HL-60 (cell line): ENCODE data around the gene PEX10.

Source experiments
- DNase-seq, 2 experiments: peaks; one replicate each; pipeline ENCODE4 v3.0.0-alpha.2; 2010 to 2020; ENCODE audit warnings: low read depth in 1 of 2, low spot score in 1 of 2
- H3K27ac ChIP-seq: fragments of 250-450 bp; sonication (Bioruptor Pico); replicated peaks from 2 replicates; pipeline ENCODE4 v1.5.1; 2020; ENCODE audit warnings: mild to moderate bottlenecking, moderate library complexity
- H3K27me3 ChIP-seq: fragments of 250-450 bp; sonication (Bioruptor Pico); 2 replicates; pipeline ENCODE4 v1.5.1; 2021; ENCODE audit warnings: mild to moderate bottlenecking, moderate library complexity; ENCODE audit not compliant: insufficient read depth, poor library complexity, severe bottlenecking
- H3K4me3 ChIP-seq: replicated peaks from 2 replicates; pipeline ENCODE4 v1.5.1; 2011; ENCODE audit warnings: mild to moderate bottlenecking, control low read depth, low read length; ENCODE audit not compliant: insufficient read depth
- CTCF ChIP-seq: IDR thresholded peaks from one replicate; pipeline ENCODE4 v1.5.1; 2011; ENCODE audit warnings: low read length, control low read depth, inconsistent platforms; ENCODE audit not compliant: insufficient read depth
- GABPA ChIP-seq: IDR thresholded peaks from 2 replicates; pipeline ENCODE4 v1.6.1; 2012; ENCODE audit warnings: low read depth
- POLR2AphosphoS5 ChIP-seq: IDR thresholded peaks from 2 replicates; pipeline ENCODE4 v1.6.1; 2012; ENCODE audit warnings: low read depth
- REST ChIP-seq: IDR thresholded peaks from 2 replicates; pipeline ENCODE4 v1.6.1; 2012; ENCODE audit warnings: low read depth; ENCODE audit not compliant: insufficient replicate concordance
- SPI1 ChIP-seq: IDR thresholded peaks from 2 replicates; pipeline ENCODE4 v1.6.1; 2012; ENCODE audit warnings: low read depth, mild to moderate bottlenecking, borderline replicate concordance

The PEX10 gene

GRCh38 chr1:2392686-2393085, 19.7 kb downstream of the PEX10 start:
- Histone ChIP-seq H3K27ac (peak overlapping the region; percentile 49), H3K4me3 (peak overlapping the region; percentile 87), H3K27me3 (no peaks in the 10 kb centered on the region)
- TF ChIP-seq SPI1 = no peak
- no peak for TF ChIP-seq GABPA
- no peak for TF ChIP-seq POLR2AphosphoS5
- no peak for TF ChIP-seq REST
- TF ChIP-seq CTCF = no peak
- no peak for DNase-seq

- Histone ChIP-seq H3K27me3 (no peaks in the 10 kb centered on the region), H3K4me3 (peak overlapping the region; percentile 87), H3K27ac (peak overlapping the region; percentile 49)
- DNase-seq = no peak
- TF ChIP-seq CTCF (no peak), SPI1 (no peak), POLR2AphosphoS5 (no peak), REST (no peak), GABPA (no peak)
Observed at GRCh38 chr1:2391931-2392509, 20.3 kb downstream of the PEX10 start.

DNA sequence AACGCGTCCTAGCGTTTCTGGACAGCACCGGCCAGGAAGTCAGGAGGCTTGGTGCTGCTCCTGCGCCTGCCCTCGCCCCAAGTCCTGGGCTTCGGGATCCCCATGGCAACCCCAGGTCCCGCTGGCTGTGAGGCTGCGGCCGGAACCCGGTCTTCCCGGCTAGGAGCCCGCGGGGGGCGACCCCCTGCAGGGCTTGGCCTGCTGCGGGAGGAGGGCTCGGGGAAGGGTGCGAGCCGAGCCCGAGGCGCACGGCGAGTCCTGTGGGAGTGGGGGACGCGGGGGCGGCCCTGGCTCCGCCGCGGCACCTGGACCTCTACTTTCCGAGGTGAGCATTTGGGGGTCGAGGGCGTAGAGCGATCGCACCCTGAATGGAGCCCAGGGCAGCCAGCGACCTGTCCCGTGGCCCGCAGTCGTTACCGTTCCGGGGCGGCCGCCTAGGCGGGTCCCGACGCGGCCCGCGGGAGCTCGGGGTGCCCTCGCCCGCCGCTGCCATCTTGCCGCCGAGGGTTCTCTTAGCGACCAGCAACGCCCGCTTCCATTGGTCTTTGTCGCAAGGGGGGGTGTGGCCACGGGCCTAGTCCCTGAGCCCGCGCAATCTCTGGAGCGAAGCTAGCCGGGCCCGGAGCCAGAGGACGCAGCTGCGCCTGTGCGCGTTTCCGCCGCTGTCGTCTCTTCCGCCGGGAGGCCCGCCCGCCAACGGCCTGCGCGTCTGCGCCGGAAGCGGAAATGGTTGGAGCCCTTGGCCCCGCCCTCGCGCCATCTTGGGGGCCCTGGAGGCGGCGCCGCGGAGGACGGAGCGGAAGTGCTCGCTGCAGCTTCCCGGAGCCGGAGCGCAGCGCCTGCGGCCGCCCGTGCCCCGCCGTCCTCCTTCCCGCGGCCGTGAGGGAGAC, 21.1 kb downstream of the PEX10 start, which contains the start of the genes MORN1 and RER1:
TSS of gene MORN1 (minus strand) at position 514 of the 890 bp plus-strand sequence. CDS start at position 493, 21 bp downstream.
TSS of gene RER1 (plus strand) at position 801 of the 890 bp plus-strand sequence. CDS start 3,950 bp downstream, outside the sequence.
- TF ChIP-seq GABPA = peak; percentile 96
- TF ChIP-seq SPI1 = peak; percentile 82; the same call in 1 of the 2 replicates
- no peak for TF ChIP-seq REST
- Histone ChIP-seq H3K4me3 (peak within 1 kb of the TSS; percentile 100), H3K27me3 (no peaks in the 10 kb centered on the region), H3K27ac (peak within 1 kb of the TSS; percentile 65)
- peak; percentile 99 for DNase-seq
